ENCODE data around the gene TRIM24. TPM values are rescaled to one million over a fixed set of nuclear protein-coding genes. Genes with fewer than 3 reads are reported as not detected.

Gene TRIM24
- total RNA-seq, 1 experiment from 2014 or later, result 113 TPM

DNA sequence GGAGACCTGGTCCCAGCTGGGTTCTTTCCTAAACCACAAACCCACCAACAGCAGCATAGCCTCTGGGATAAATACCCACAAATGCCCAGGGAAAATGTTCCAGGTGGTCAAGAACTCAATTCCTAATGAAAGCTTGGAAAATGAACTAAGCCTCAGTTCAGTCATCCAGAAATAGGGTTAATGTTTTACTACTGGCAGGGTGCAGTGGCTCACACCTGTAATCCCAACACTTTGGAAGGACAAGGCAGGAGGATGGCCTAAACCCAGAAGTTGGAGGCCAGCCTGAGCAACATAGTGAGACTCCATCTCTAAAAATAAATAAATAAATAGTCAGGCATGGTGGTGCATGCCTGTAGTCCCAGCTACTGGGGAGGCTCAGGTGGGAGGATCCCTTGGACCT lies 158.9 kb downstream of the TRIM24 start:
- CTCF ChIA-PET, result no interaction called here

More for the DNA sequence above, 158.9 kb downstream of the TRIM24 start:
- no peak overlapping the region for H3K4me3 Mint-ChIP-seq
- TF ChIP-seq FOXP1 (CRISPR knock-in tag; IDR thresholded peaks at IDR 0.05; ENCODE audit: borderline replicate concordance) (no peak), HMGA2 (CRISPR knock-in tag; IDR thresholded peaks at IDR 0.05) (no peak), ZMAT4 (CRISPR knock-in tag; IDR thresholded peaks at IDR 0.05) (no peak), ARID4B (CRISPR knock-in tag; IDR thresholded peaks at IDR 0.05; ENCODE audit: borderline replicate concordance) (no peak), SP1 (CRISPR knock-in tag; conservative IDR thresholded peaks at IDR 0.05) (no peak), TEAD1 (CRISPR knock-in tag; IDR thresholded peaks at IDR 0.05) (no peak), MAX (CRISPR knock-in tag; IDR thresholded peaks at IDR 0.05) (no peak), NR1H2 (CRISPR knock-in tag; IDR thresholded peaks at IDR 0.05) (no peak), KAT7 (CRISPR knock-in tag; IDR thresholded peaks at IDR 0.05; ENCODE audit: borderline replicate concordance) (no peak)
- TF ChIP-seq, protein P1, sequence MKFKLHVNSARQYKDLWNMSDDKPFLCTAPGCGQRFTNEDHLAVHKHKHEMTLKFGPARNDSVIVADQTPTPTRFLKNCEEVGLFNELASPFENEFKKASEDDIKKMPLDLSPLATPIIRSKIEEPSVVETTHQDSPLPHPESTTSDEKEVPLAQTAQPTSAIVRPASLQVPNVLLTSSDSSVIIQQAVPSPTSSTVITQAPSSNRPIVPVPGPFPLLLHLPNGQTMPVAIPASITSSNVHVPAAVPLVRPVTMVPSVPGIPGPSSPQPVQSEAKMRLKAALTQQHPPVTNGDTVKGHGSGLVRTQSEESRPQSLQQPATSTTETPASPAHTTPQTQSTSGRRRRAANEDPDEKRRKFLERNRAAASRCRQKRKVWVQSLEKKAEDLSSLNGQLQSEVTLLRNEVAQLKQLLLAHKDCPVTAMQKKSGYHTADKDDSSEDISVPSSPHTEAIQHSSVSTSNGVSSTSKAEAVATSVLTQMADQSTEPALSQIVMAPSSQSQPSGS (CRISPR knock-in tag; IDR thresholded peaks at IDR 0.05; ENCODE audit: borderline replicate concordance, low read depth), result no peak
- TF ChIP-seq, protein P2, sequence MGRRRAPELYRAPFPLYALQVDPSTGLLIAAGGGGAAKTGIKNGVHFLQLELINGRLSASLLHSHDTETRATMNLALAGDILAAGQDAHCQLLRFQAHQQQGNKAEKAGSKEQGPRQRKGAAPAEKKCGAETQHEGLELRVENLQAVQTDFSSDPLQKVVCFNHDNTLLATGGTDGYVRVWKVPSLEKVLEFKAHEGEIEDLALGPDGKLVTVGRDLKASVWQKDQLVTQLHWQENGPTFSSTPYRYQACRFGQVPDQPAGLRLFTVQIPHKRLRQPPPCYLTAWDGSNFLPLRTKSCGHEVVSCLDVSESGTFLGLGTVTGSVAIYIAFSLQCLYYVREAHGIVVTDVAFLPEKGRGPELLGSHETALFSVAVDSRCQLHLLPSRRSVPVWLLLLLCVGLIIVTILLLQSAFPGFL (CRISPR knock-in tag; IDR thresholded peaks at IDR 0.05; ENCODE audit: borderline replicate concordance), result no peak
- TF ChIP-seq, protein P3, sequence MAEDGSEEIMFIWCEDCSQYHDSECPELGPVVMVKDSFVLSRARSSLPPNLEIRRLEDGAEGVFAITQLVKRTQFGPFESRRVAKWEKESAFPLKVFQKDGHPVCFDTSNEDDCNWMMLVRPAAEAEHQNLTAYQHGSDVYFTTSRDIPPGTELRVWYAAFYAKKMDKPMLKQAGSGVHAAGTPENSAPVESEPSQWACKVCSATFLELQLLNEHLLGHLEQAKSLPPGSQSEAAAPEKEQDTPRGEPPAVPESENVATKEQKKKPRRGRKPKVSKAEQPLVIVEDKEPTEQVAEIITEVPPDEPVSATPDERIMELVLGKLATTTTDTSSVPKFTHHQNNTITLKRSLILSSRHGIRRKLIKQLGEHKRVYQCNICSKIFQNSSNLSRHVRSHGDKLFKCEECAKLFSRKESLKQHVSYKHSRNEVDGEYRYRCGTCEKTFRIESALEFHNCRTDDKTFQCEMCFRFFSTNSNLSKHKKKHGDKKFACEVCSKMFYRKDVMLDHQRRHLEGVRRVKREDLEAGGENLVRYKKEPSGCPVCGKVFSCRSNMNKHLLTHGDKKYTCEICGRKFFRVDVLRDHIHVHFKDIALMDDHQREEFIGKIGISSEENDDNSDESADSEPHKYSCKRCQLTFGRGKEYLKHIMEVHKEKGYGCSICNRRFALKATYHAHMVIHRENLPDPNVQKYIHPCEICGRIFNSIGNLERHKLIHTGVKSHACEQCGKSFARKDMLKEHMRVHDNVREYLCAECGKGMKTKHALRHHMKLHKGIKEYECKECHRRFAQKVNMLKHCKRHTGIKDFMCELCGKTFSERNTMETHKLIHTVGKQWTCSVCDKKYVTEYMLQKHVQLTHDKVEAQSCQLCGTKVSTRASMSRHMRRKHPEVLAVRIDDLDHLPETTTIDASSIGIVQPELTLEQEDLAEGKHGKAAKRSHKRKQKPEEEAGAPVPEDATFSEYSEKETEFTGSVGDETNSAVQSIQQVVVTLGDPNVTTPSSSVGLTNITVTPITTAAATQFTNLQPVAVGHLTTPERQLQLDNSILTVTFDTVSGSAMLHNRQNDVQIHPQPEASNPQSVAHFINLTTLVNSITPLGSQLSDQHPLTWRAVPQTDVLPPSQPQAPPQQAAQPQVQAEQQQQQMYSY (CRISPR knock-in tag; IDR thresholded peaks at IDR 0.05), result no peak
- H3K27me3 Mint-ChIP-seq (ENCODE audit: low read depth), result no peaks in the 10 kb centered on the region
- H3K27ac Mint-ChIP-seq, result no peak overlapping the region
- H3K9me3 Mint-ChIP-seq, result no peaks in the 10 kb centered on the region
- ATAC-seq (no peak), DNase-seq (ENCODE audit: low spot score) (no peak)
- POLR2A ChIA-PET, result interaction anchor here (0.7 kb wide), 1 partner anchor 220 kb away, joined by 4 read pairs; no protein-coding TSS in a partner anchor
- H3K4me1 Mint-ChIP-seq, result no peaks in the 10 kb centered on the region
- no peaks in the 10 kb centered on the region for H3K36me3 Mint-ChIP-seq

Data from WTC11 (cell line).